Transverse colon (tissue), 4 donors: Measurements from ENCODE around the gene TMEM87A. TPM values are rescaled to one million over a fixed set of nuclear protein-coding genes. Genes with fewer than 3 reads are reported as not detected.

Source experiments
- DNase-seq: peaks from one replicate; pipeline ENCODE4 v3.0.0-alpha.2; 2019
- H3K27ac ChIP-seq, 4 donors: fragments of 200-600 bp; sonication (generic); 2 replicates each; pipeline ENCODE4 v1.5.1; 2016 to 2018; ENCODE audit warnings: inconsistent platforms in 4 of 4
- H3K27me3 ChIP-seq: fragments of 200-600 bp; sonication (generic); 2 replicates; pipeline ENCODE4 v1.5.1; 2017; ENCODE audit warnings: inconsistent platforms
- H3K36me3 ChIP-seq, 4 donors: fragments of 200-600 bp; sonication (generic); 2 replicates each; pipeline ENCODE4 v1.5.1; 2017 to 2019; ENCODE audit warnings: inconsistent platforms in 4 of 4
- H3K4me1 ChIP-seq, 4 donors: fragments of 200-600 bp; sonication (generic); 2 replicates each; pipeline ENCODE4 v1.5.1; 2017 to 2020; ENCODE audit warnings: inconsistent platforms in 4 of 4
- H3K4me3 ChIP-seq, 4 donors: fragments of 200-600 bp; sonication (generic); 1 replicate in 1 of 4; 2 replicates in 3 of 4; pipeline versions ENCODE4 v1.5.1 to v1.6.1; 2017 to 2019; ENCODE audit warnings: inconsistent platforms in 4 of 4
- H3K9me3 ChIP-seq, 2 donors: fragments of 200-600 bp; sonication (generic); 2 replicates each; pipeline ENCODE4 v1.5.1; 2017 to 2019; ENCODE audit warnings: inconsistent platforms in 2 of 2
- CTCF ChIP-seq, 5 experiments: fragments of 200-600 bp in 3 of 5; fragments of 450-650 bp in 2 of 5; sonication (generic) in 3 of 5; IDR thresholded peaks; 1 replicate in 2 of 5; 2 replicates in 3 of 5; pipeline ENCODE4 v1.5.1; 2016 to 2017; ENCODE audit warnings: antibody characterized with exemption in 5 of 5, inconsistent platforms in 3 of 5, mild to moderate bottlenecking in 2 of 5, moderate library complexity in 1 of 5
- EP300 ChIP-seq: sonication (generic); formaldehyde crosslinking; IDR thresholded peaks from one replicate; pipeline ENCODE4 v1.6.1; 2017; ENCODE audit warnings: antibody characterized with exemption, low read depth
- POLR2A ChIP-seq: fragments of 450-650 bp; IDR thresholded peaks from one replicate; pipeline ENCODE4 v1.6.1; 2016; ENCODE audit warnings: antibody characterized with exemption, mild to moderate bottlenecking, moderate library complexity
- POLR2AphosphoS5 ChIP-seq, 3 donors: sonication (generic); formaldehyde crosslinking; IDR thresholded peaks; one replicate each; pipeline ENCODE4 v1.6.1; 2016; ENCODE audit warnings: antibody characterized with exemption in 3 of 3
- WGBS, 2 donors: methylation state at CpG; one replicate each; pipeline ENCODE4 v1.1.5; 2018; ENCODE audit warnings: low coverage in 1 of 2; 5-methylcytosine and 5-hydroxymethylcytosine counted together
- in situ Hi-C, 4 donors: fragments of 200-750 bp; cut with MboI; loops; one replicate each; pipeline versions ENCODE4 v1.15.0 to v1.15.1; 2017; ENCODE audit warnings: low sequenced_read_pairs in 3 of 4, low pct_ligation_motif_present in 1 of 4, low pct_unique_long_range_greater_than_20kb in 1 of 4
- intact Hi-C: fragments of 100-400 bp; cut with DNase I; formaldehyde crosslinking; loops from one replicate; pipeline ENCODE4 v1.15.1; 2023; ENCODE audit warnings: low total_unique reads
- total RNA-seq, 4 donors: library from RNA; depleted of rRNA; stranded (reverse); fragments of >200 nt; gene quantifications; one replicate each; pipeline ENCODE4 v1.1.0, GENCODE V29; 2016

TMEM87A gene
- total RNA-seq, 4 donors from 2014 or later, result 93.1 to 110 (median 107) TPM

- Histone ChIP-seq H3K9me3 (no peaks in the 10 kb centered on the region), H3K27ac (no peak overlapping the region), H3K4me3 (no peak overlapping the region), H3K27me3 (no peaks in the 10 kb centered on the region), H3K4me1 (no peaks in the 10 kb centered on the region), H3K36me3 (peaks cover 0 to 41% (median 15%) of the 10 kb centered on the region in 4 donors)
- in situ Hi-C loops, result no loop called here
- no peak for TF ChIP-seq POLR2A
- no peak for TF ChIP-seq POLR2AphosphoS5 (IDR thresholded peaks at IDR 0.05)
- TF ChIP-seq CTCF (IDR thresholded peaks at IDR 0.05), result no peak
- no peak for TF ChIP-seq EP300
- DNase-seq, result no peak
- WGBS, 2 donors, result 88 to 90% methylated on average over 1 of the region's 1 CpG
- intact Hi-C loops, result no loop called here
Observed at GRCh38 chr15:42240823-42241222, 32.4 kb downstream of the TMEM87A start.

- Histone ChIP-seq H3K27ac (no peak overlapping the region), H3K9me3 (no peaks in the 10 kb centered on the region), H3K4me1 (no peaks in the 10 kb centered on the region), H3K36me3 (peaks cover 0 to 52% (median 19%) of the 10 kb centered on the region in 4 donors), H3K4me3 (no peak overlapping the region), H3K27me3 (no peaks in the 10 kb centered on the region)
- TF ChIP-seq CTCF (IDR thresholded peaks at IDR 0.05) (no peak), POLR2A (no peak), EP300 (no peak), POLR2AphosphoS5 (IDR thresholded peaks at IDR 0.05) (no peak)
- in situ Hi-C loops (no loop called here), intact Hi-C loops (no loop called here)
- no peak for DNase-seq
Observed at GRCh38 chr15:42239528-42240182, 33.6 kb downstream of the TMEM87A start.

- Histone ChIP-seq H3K4me1 (peaks cover 0 to 6% (median 2%) of the 10 kb centered on the region in 4 donors), H3K36me3 (peaks cover 0 to 73% (median 27%) of the 10 kb centered on the region in 4 donors), H3K4me3 (no peak overlapping the region), H3K27me3 (no peaks in the 10 kb centered on the region), H3K9me3 (no peaks in the 10 kb centered on the region), H3K27ac (no peak overlapping the region)
- WGBS, 2 donors, result 63 to 83% methylated on average over 2 of the region's 2 CpGs
- intact Hi-C loops (no loop called here), in situ Hi-C loops (no loop called here)
- TF ChIP-seq EP300, result no peak
- no peak for TF ChIP-seq CTCF (IDR thresholded peaks at IDR 0.05)
- TF ChIP-seq POLR2AphosphoS5 (IDR thresholded peaks at IDR 0.05), result no peak
- TF ChIP-seq POLR2A, result no peak
- no peak for DNase-seq
Observed at GRCh38 chr15:42233107-42233506, 40.1 kb downstream of the TMEM87A start.

GRCh38 chr15:42232606-42233005 lies 40.6 kb downstream of the TMEM87A start:
- Histone ChIP-seq H3K4me1 (peaks cover 0 to 6% (median 2%) of the 10 kb centered on the region in 4 donors), H3K9me3 (no peaks in the 10 kb centered on the region), H3K27ac (no peak overlapping the region), H3K36me3 (peaks cover 0 to 68% (median 26%) of the 10 kb centered on the region in 4 donors), H3K27me3 (no peaks in the 10 kb centered on the region), H3K4me3 (no peak overlapping the region)
- in situ Hi-C loops, result no loop called here
- WGBS, 2 donors, result 67 to 78% methylated on average over 3 to 5 of the region's 5 CpGs
- intact Hi-C loops, result no loop called here
- no peak for TF ChIP-seq POLR2AphosphoS5 (IDR thresholded peaks at IDR 0.05)
- no peak for TF ChIP-seq CTCF (IDR thresholded peaks at IDR 0.05)
- TF ChIP-seq EP300, result no peak
- no peak for TF ChIP-seq POLR2A
- no peak for DNase-seq
